ENCODE results near the gene MSMB.

The MSMB gene

DNA sequence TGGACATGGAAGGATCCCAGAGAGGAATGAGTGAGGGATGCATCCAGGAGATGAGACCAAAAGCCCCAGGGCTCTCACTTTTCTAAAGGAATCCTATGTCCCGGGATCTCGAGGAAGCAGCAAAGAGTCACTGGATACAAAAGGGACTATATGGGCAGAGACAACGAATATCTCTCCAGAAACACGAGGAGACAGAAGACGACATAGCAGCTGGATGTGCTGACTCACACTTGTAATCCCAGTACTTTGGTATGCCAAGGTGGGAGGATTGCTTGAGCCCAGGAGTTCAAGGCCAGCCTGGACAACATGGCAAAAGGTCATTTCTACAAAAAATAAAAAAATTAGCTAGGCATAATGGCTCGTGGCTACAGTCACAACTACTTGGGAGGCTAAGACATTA lies 24.7 kb upstream of the MSMB start:
- no peak overlapping the region for H2AFZ ChIP-seq (ENCODE audit: low read depth, low read length, severe bottlenecking)
- no peak overlapping the region for H3K4me2 ChIP-seq (ENCODE audit: low read depth, low read length, poor library complexity, severe bottlenecking)
- no peaks in the 10 kb centered on the region for H3K36me3 ChIP-seq (ENCODE audit: low read length)
- no peaks in the 10 kb centered on the region for H4K20me1 ChIP-seq (ENCODE audit: low read depth, low read length)
- H3K9me3 ChIP-seq (ENCODE audit: insufficient read depth, low read length), result no peaks in the 10 kb centered on the region
- H3K4me3 ChIP-seq (ENCODE audit: insufficient read depth, low read length, poor library complexity, severe bottlenecking), result no peak overlapping the region
- no peak overlapping the region for H3K27ac ChIP-seq (ENCODE audit: low read depth, low read length)
- no peaks in the 10 kb centered on the region for H3K9me2 ChIP-seq (replicated peaks; ENCODE audit: insufficient read depth, low read length)
- no peaks in the 10 kb centered on the region for H3K27me3 ChIP-seq (ENCODE audit: low read length)
- H3K79me2 ChIP-seq (ENCODE audit: insufficient read depth, low read length), result no peaks in the 10 kb centered on the region
- H3F3A ChIP-seq (ENCODE audit: insufficient read depth), result no peaks in the 10 kb centered on the region
- TF ChIP-seq EZH2phosphoT487 (conservative IDR thresholded peaks at IDR 0.05; ENCODE audit: low read length), result no peak
- TF ChIP-seq, protein P1, sequence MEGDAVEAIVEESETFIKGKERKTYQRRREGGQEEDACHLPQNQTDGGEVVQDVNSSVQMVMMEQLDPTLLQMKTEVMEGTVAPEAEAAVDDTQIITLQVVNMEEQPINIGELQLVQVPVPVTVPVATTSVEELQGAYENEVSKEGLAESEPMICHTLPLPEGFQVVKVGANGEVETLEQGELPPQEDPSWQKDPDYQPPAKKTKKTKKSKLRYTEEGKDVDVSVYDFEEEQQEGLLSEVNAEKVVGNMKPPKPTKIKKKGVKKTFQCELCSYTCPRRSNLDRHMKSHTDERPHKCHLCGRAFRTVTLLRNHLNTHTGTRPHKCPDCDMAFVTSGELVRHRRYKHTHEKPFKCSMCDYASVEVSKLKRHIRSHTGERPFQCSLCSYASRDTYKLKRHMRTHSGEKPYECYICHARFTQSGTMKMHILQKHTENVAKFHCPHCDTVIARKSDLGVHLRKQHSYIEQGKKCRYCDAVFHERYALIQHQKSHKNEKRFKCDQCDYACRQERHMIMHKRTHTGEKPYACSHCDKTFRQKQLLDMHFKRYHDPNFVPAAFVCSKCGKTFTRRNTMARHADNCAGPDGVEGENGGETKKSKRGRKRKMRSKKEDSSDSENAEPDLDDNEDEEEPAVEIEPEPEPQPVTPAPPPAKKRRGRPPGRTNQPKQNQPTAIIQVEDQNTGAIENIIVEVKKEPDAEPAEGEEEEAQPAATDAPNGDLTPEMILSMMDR (IDR thresholded peaks at IDR 0.05; ENCODE audit: insufficient read depth, low read length, poor library complexity, severe bottlenecking), result no peak
- no peak overlapping the region for H3K9ac ChIP-seq (ENCODE audit: low read length)

- H3K9ac ChIP-seq (ENCODE audit: low read length), result no peak overlapping the region
- no peak overlapping the region for H3K4me2 ChIP-seq (ENCODE audit: low read depth, low read length, poor library complexity, severe bottlenecking)
- no peak for TF ChIP-seq EZH2phosphoT487 (conservative IDR thresholded peaks at IDR 0.05; ENCODE audit: low read length)
- TF ChIP-seq, protein P1 (IDR thresholded peaks at IDR 0.05; ENCODE audit: insufficient read depth, low read length, poor library complexity, severe bottlenecking), result no peak
These were observed 23.8 kb upstream of the MSMB start for GRCh38 chr10:46069771-46070463.

DNA sequence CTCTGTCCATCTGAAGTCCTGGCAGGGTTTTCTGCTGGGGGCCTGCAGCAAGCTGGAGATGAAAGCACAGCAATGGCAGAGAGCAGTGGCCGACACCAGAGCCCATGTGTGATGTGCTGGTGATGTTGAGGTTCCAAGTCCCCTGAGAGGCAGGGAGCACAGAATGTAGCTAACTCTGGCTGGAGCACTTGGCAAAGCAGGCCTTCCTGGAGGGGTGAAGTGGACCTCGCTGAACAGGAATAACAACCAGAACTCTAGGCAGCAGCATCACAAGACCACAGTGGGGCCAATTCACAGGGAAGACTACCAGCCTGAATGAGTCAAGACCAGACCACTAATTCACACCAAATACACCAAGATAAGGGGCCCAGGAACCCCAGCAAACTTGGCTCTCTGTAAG lies 22.8 kb upstream of the MSMB start:
- no peaks in the 10 kb centered on the region for H3K27me3 ChIP-seq (ENCODE audit: low read length)
- no peak overlapping the region for H3K27ac ChIP-seq (ENCODE audit: low read depth, low read length)
- H3K4me3 ChIP-seq (ENCODE audit: insufficient read depth, low read length, poor library complexity, severe bottlenecking), result no peak overlapping the region
- no peaks in the 10 kb centered on the region for H3K9me3 ChIP-seq (ENCODE audit: insufficient read depth, low read length)
- no peak overlapping the region for H2AFZ ChIP-seq (ENCODE audit: low read depth, low read length, severe bottlenecking)
- no peaks in the 10 kb centered on the region for H3K9me2 ChIP-seq (replicated peaks; ENCODE audit: insufficient read depth, low read length)
- no peaks in the 10 kb centered on the region for H3K79me2 ChIP-seq (ENCODE audit: insufficient read depth, low read length)
- H3K4me2 ChIP-seq (ENCODE audit: low read depth, low read length, poor library complexity, severe bottlenecking), result no peak overlapping the region
- no peaks in the 10 kb centered on the region for H3F3A ChIP-seq (ENCODE audit: insufficient read depth)
- TF ChIP-seq, protein P1 (IDR thresholded peaks at IDR 0.05; ENCODE audit: insufficient read depth, low read length, poor library complexity, severe bottlenecking), result no peak
- no peak for TF ChIP-seq EZH2phosphoT487 (conservative IDR thresholded peaks at IDR 0.05; ENCODE audit: low read length)
- H3K36me3 ChIP-seq (ENCODE audit: low read length), result no peaks in the 10 kb centered on the region
- no peak overlapping the region for H3K9ac ChIP-seq (ENCODE audit: low read length)
- no peaks in the 10 kb centered on the region for H4K20me1 ChIP-seq (ENCODE audit: low read depth, low read length)

More at GRCh38 chr10:46069771-46070463, 23.8 kb upstream of the MSMB start:
- no peaks in the 10 kb centered on the region for H3K9me2 ChIP-seq (replicated peaks; ENCODE audit: insufficient read depth, low read length)
- H3K27me3 ChIP-seq (ENCODE audit: low read length), result no peaks in the 10 kb centered on the region
- no peaks in the 10 kb centered on the region for H3K36me3 ChIP-seq (ENCODE audit: low read length)
- no peaks in the 10 kb centered on the region for H3K9me3 ChIP-seq (ENCODE audit: insufficient read depth, low read length)
- no peaks in the 10 kb centered on the region for H3K79me2 ChIP-seq (ENCODE audit: insufficient read depth, low read length)
- H4K20me1 ChIP-seq (ENCODE audit: low read depth, low read length), result no peaks in the 10 kb centered on the region
- no peaks in the 10 kb centered on the region for H3F3A ChIP-seq (ENCODE audit: insufficient read depth)
- H3K4me3 ChIP-seq (ENCODE audit: insufficient read depth, low read length, poor library complexity, severe bottlenecking), result no peak overlapping the region
- no peak overlapping the region for H3K27ac ChIP-seq (ENCODE audit: low read depth, low read length)
- no peak overlapping the region for H2AFZ ChIP-seq (ENCODE audit: low read depth, low read length, severe bottlenecking)

Measured in SU-DHL-6 (cell line).